Cortex of kidney (tissue), 1 donor: ENCODE data around the gene RETN.

ENCODE experiments used
- DNase-seq: peaks from one replicate; lab custom pipeline; 2025; lab: John Stamatoyannopoulos, UW

The RETN gene

GRCh38 chr19:7682175-7682855 lies 13.5 kb downstream of the RETN start:
- DNase-seq = no peak

- DNase-seq = no peak
Measured at GRCh38 chr19:7685546-7686445, 16.9 kb downstream of the RETN start.

GRCh38 chr19:7687177-7687576 lies 18.3 kb downstream of the RETN start:
- no peak for DNase-seq

- DNase-seq = no peak
Measured at GRCh38 chr19:7689165-7689564, 20.3 kb downstream of the RETN start.

- no peak for DNase-seq
Measured at GRCh38 chr19:7690779-7691258, 22.0 kb downstream of the RETN start.

- DNase-seq = no peak
Measured at GRCh38 chr19:7691497-7691896, 22.6 kb downstream of the RETN start.

GRCh38 chr19:7692417-7693088 lies 23.7 kb downstream of the RETN start:
- DNase-seq = no peak

GRCh38 chr19:7694499-7694898 lies 25.6 kb downstream of the RETN start:
- no peak for DNase-seq

- DNase-seq = no peak
Measured at GRCh38 chr19:7697721-7698287, 29.0 kb downstream of the RETN start.

GRCh38 chr19:7698583-7698982 lies 29.7 kb downstream of the RETN start:
- DNase-seq = no peak

- no peak for DNase-seq
Measured at GRCh38 chr19:7699003-7699402, 30.2 kb downstream of the RETN start.

GRCh38 chr19:7699417-7700401 lies 30.9 kb downstream of the RETN start:
- no peak for DNase-seq

- DNase-seq = no peak
Measured at GRCh38 chr19:7701049-7701653, 32.3 kb downstream of the RETN start.

GRCh38 chr19:7701654-7702457 lies 33.0 kb downstream of the RETN start, which contains the start of gene FCER2:
TSS of gene FCER2 (minus strand) at chr19:7702131. CDS start at chr19:7699760, 2,371 bp downstream.
- no peak for DNase-seq

- DNase-seq = no peak
Measured at GRCh38 chr19:7703332-7703731, 34.5 kb downstream of the RETN start.

- no peak for DNase-seq
Measured at GRCh38 chr19:7704280-7705060, 35.6 kb downstream of the RETN start.

GRCh38 chr19:7705387-7706187 lies 36.7 kb downstream of the RETN start:
- no peak for DNase-seq
